OCI-LY3 (cell line): ENCODE measurements around the gene PRR36.

Source experiments
- EZH2phosphoT487 ChIP-seq: fragments of 200-600 bp; shearing (Covaris generic); IDR thresholded peaks from 2 replicates; pipeline ENCODE4 v1.6.1; 2018; ENCODE audit warnings: antibody characterized with exemption, mixed run types, low read depth
- TF ChIP-seq, protein P1 (sequence below): fragments of 200-600, 300-600 bp; sonication (generic); IDR thresholded peaks from 2 replicates; pipeline ENCODE4 v1.5.1; 2014; ENCODE audit warnings: antibody characterized with exemption, low read length, low read depth

DNA sequence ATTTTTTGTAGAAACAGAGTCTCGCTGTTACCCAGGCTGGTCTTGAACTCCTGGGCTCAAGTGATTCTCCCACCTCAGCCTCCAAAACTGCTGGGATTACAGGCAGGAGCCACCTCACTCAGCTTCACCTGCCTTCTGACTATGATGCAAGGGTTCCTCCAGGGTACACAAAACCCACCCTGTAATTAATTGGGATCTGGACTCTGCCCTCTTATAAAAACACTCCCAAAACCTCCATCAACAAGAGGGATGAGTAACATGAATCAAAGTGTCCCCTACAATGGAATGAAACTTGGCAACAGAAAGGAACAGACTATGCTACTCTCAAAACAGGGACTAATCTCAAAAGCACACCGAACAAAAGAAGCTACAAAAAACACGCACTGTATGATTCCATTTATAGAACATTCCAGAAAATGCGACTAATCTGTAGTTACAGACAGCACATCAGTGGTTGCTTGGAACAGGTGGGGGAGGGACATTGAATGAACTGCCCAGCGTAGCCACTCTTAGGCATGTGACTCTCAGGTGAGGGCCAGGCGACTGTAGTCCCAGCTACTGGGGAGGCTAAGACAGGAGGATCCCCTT lies 3.2 kb upstream of the PRR36 start:
- TF ChIP-seq, protein P1, sequence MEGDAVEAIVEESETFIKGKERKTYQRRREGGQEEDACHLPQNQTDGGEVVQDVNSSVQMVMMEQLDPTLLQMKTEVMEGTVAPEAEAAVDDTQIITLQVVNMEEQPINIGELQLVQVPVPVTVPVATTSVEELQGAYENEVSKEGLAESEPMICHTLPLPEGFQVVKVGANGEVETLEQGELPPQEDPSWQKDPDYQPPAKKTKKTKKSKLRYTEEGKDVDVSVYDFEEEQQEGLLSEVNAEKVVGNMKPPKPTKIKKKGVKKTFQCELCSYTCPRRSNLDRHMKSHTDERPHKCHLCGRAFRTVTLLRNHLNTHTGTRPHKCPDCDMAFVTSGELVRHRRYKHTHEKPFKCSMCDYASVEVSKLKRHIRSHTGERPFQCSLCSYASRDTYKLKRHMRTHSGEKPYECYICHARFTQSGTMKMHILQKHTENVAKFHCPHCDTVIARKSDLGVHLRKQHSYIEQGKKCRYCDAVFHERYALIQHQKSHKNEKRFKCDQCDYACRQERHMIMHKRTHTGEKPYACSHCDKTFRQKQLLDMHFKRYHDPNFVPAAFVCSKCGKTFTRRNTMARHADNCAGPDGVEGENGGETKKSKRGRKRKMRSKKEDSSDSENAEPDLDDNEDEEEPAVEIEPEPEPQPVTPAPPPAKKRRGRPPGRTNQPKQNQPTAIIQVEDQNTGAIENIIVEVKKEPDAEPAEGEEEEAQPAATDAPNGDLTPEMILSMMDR, result no peak
- TF ChIP-seq EZH2phosphoT487, result no peak
